ENCODE data around the gene ABCC5.

The ABCC5 gene

GRCh38 chr3:183907176-183907575 is 110.5 kb downstream of the ABCC5 start:
- in situ Hi-C loops (cut with HindIII; ENCODE audit: low pct_unique_long_range_greater_than_20kb, low sequenced_read_pairs), result no loop called here
- DNase-seq (ENCODE audit: low read depth in 1 of 2, low spot score in 1 of 2), result no peak
- no peak for TF ChIP-seq JUND (IDR thresholded peaks at IDR 0.05; ENCODE audit: low read depth)

- TF ChIP-seq JUND (IDR thresholded peaks at IDR 0.05; ENCODE audit: low read depth), result no peak
- in situ Hi-C loops (cut with HindIII; ENCODE audit: low pct_unique_long_range_greater_than_20kb, low sequenced_read_pairs), result no loop called here
- DNase-seq (ENCODE audit: low read depth in 1 of 2, low spot score in 1 of 2), result no peak
These were observed 111.3 kb downstream of the ABCC5 start for GRCh38 chr3:183906234-183906921.

- DNase-seq (ENCODE audit: low read depth in 1 of 2, low spot score in 1 of 2), result peak; percentile 65 to 81
- in situ Hi-C loops (cut with HindIII; ENCODE audit: low pct_unique_long_range_greater_than_20kb, low sequenced_read_pairs), result no loop called here
- no peak for TF ChIP-seq JUND (IDR thresholded peaks at IDR 0.05; ENCODE audit: low read depth)
These were observed 112.6 kb downstream of the ABCC5 start for GRCh38 chr3:183904833-183905780.

GRCh38 chr3:183898028-183898431 is 119.7 kb downstream of the ABCC5 start:
- peak in 1 of 2 experiments; percentile 49 for DNase-seq (ENCODE audit: low read depth in 1 of 2, low spot score in 1 of 2)
- in situ Hi-C loops (cut with HindIII; ENCODE audit: low pct_unique_long_range_greater_than_20kb, low sequenced_read_pairs), result no loop called here
- TF ChIP-seq JUND (IDR thresholded peaks at IDR 0.05; ENCODE audit: low read depth), result no peak

GRCh38 chr3:183897606-183898005 is 120.1 kb downstream of the ABCC5 start:
- no peak for TF ChIP-seq JUND (IDR thresholded peaks at IDR 0.05; ENCODE audit: low read depth)
- in situ Hi-C loops (cut with HindIII; ENCODE audit: low pct_unique_long_range_greater_than_20kb, low sequenced_read_pairs), result no loop called here
- DNase-seq (ENCODE audit: low read depth in 1 of 2, low spot score in 1 of 2), result no peak

GRCh38 chr3:183896610-183897009 is 121.1 kb downstream of the ABCC5 start:
- TF ChIP-seq JUND (IDR thresholded peaks at IDR 0.05; ENCODE audit: low read depth), result no peak
- no peak for DNase-seq (ENCODE audit: low read depth in 1 of 2, low spot score in 1 of 2)
- in situ Hi-C loops (cut with HindIII; ENCODE audit: low pct_unique_long_range_greater_than_20kb, low sequenced_read_pairs), result no loop called here

GRCh38 chr3:183896184-183896583 is 121.5 kb downstream of the ABCC5 start:
- DNase-seq (ENCODE audit: low read depth in 1 of 2, low spot score in 1 of 2), result no peak

GRCh38 chr3:183895774-183896173 is 121.9 kb downstream of the ABCC5 start:
- no peak for DNase-seq (ENCODE audit: low read depth in 1 of 2, low spot score in 1 of 2)
- in situ Hi-C loops (cut with HindIII; ENCODE audit: low pct_unique_long_range_greater_than_20kb, low sequenced_read_pairs), result no loop called here
- TF ChIP-seq JUND (IDR thresholded peaks at IDR 0.05; ENCODE audit: low read depth), result no peak

More at GRCh38 chr3:183896184-183896583, 121.5 kb downstream of the ABCC5 start:
- TF ChIP-seq JUND (IDR thresholded peaks at IDR 0.05; ENCODE audit: low read depth), result no peak
- in situ Hi-C loops (cut with HindIII; ENCODE audit: low pct_unique_long_range_greater_than_20kb, low sequenced_read_pairs), result no loop called here

GRCh38 chr3:183895296-183895695 is 122.4 kb downstream of the ABCC5 start:
- in situ Hi-C loops (cut with HindIII; ENCODE audit: low pct_unique_long_range_greater_than_20kb, low sequenced_read_pairs), result no loop called here
- no peak for TF ChIP-seq JUND (IDR thresholded peaks at IDR 0.05; ENCODE audit: low read depth)
- DNase-seq (ENCODE audit: low read depth in 1 of 2, low spot score in 1 of 2), result peak; percentile 80 to 83

- in situ Hi-C loops (cut with HindIII; ENCODE audit: low pct_unique_long_range_greater_than_20kb, low sequenced_read_pairs), result no loop called here
- no peak for DNase-seq (ENCODE audit: low read depth in 1 of 2, low spot score in 1 of 2)
- TF ChIP-seq JUND (IDR thresholded peaks at IDR 0.05; ENCODE audit: low read depth), result no peak
These were observed 125.0 kb downstream of the ABCC5 start for GRCh38 chr3:183892610-183893214.

- no peak for DNase-seq (ENCODE audit: low read depth in 1 of 2, low spot score in 1 of 2)
- no peak for TF ChIP-seq JUND (IDR thresholded peaks at IDR 0.05; ENCODE audit: low read depth)
- in situ Hi-C loops (cut with HindIII; ENCODE audit: low pct_unique_long_range_greater_than_20kb, low sequenced_read_pairs), result no loop called here
These were observed 131.9 kb downstream of the ABCC5 start for GRCh38 chr3:183885766-183886165.

GRCh38 chr3:183884427-183885296 is 133.0 kb downstream of the ABCC5 start, which contains the start of gene PARL:
Gene PARL, minus strand, starts transcription at chr3:183884880. Its CDS starts 34 bp downstream, at chr3:183884846.
- TF ChIP-seq JUND (IDR thresholded peaks at IDR 0.05; ENCODE audit: low read depth), result no peak
- peak; percentile 95 to 98 for DNase-seq (ENCODE audit: low read depth in 1 of 2, low spot score in 1 of 2)
- in situ Hi-C loops (cut with HindIII; ENCODE audit: low pct_unique_long_range_greater_than_20kb, low sequenced_read_pairs), result no loop called here
